HCT116 (cell line): ENCODE results near the gene CASP12. TPM values are rescaled to one million over a fixed set of nuclear protein-coding genes. Genes with fewer than 3 reads are reported as not detected.
A peak's percentile ranks its signal among the peaks of the same experiment; 100 is the strongest.

Experiments used
- ATAC-seq: fragments of 200-7000 bp; cut with Tn5 transposase; 2 replicates; pipeline ENCODE4 v1.9.1; 2020; ENCODE audit warnings: mild to moderate bottlenecking, moderate library complexity
- BruUV-seq: library from RNA; stranded (reverse); fragments of 400-500 nt; replicated peaks from 2 replicates; lab custom pipeline; 2021; lab: Mats Ljungman, UMichigan
- CTCF ChIA-PET: fragments of 300-600 bp; sonication (Branson Sonifier 250); formaldehyde crosslinking; loops from one replicate; lab custom pipeline; 2021; ENCODE audit warnings: antibody characterized with exemption; lab: Charles Lee
- POLR2A ChIA-PET: fragments of 300-600, 350-600 bp; sonication (Branson Sonifier 250); formaldehyde crosslinking; loops from one replicate; lab custom pipeline; 2021; ENCODE audit warnings: antibody characterized with exemption; lab: Charles Lee
- RAD21 ChIA-PET, 2 experiments: fragments of 300-600 bp; sonication (Branson Sonifier 250); formaldehyde crosslinking; loops; one replicate each; lab custom pipeline; 2023; ENCODE audit warnings: low total read pairs in 2 of 2; ENCODE audit not compliant: uncharacterized antibody in 2 of 2, unreplicated experiment in 2 of 2, low non-redundant PET in 1 of 2; lab: Charles Lee
- DNase-seq: peaks from one replicate; pipeline ENCODE4 v3.0.0-alpha.2; 2010; ENCODE audit warnings: low read depth, low spot score
- H2AFZ ChIP-seq: fragments of 200-600 bp; shearing (Covaris generic), sonication (generic); 2 replicates; pipeline ENCODE4 v1.6.1; 2017; ENCODE audit warnings: low read depth, mixed run types, mixed read lengths, antibody characterized with exemption, low read length; ENCODE audit not compliant: poor library complexity, severe bottlenecking
- H3K27ac ChIP-seq: 2 replicates; pipeline ENCODE4 v1.5.1; 2012; ENCODE audit warnings: low read depth, low read length
- H3K27me3 ChIP-seq: fragments of 200-600 bp; sonication (generic); 2 replicates; pipeline ENCODE4 v1.6.1; 2016; ENCODE audit warnings: mixed run types, low read length, mixed read lengths; ENCODE audit not compliant: insufficient read depth
- H3K36me3 ChIP-seq, 2 experiments: fragments of 200-500 bp in 1 of 2; fragments of 200-600 bp in 1 of 2; sonication (Bioruptor generic) in 1 of 2; sonication (generic) in 1 of 2; 2 replicates each; pipeline versions ENCODE4 v1.5.1 to v1.6.1; 2014 to 2016; ENCODE audit warnings: low read length in 2 of 2, inconsistent platforms in 1 of 2, mixed read lengths in 1 of 2, mixed run types in 1 of 2; ENCODE audit not compliant: insufficient read depth in 2 of 2, control insufficient read depth in 1 of 2
- H3K4me1 ChIP-seq, 2 experiments: fragments of 200-600 bp in 1 of 2; sonication (generic) in 1 of 2; 2 replicates each; pipeline versions ENCODE4 v1.5.1 to v1.6.1; 2012 to 2017; ENCODE audit warnings: low read length in 2 of 2, inconsistent platforms in 1 of 2, mild to moderate bottlenecking in 1 of 2, mixed read lengths in 1 of 2, mixed run types in 1 of 2, moderate library complexity in 1 of 2; ENCODE audit not compliant: insufficient read depth in 2 of 2, control insufficient read depth in 1 of 2
- H3K4me2 ChIP-seq: fragments of 200-600 bp; sonication (generic); 2 replicates; pipeline ENCODE4 v1.6.1; 2017; ENCODE audit warnings: mixed run types, low read length, mixed read lengths
- H3K4me3 ChIP-seq, 2 experiments: fragments of 200-600 bp in 1 of 2; sonication (generic) in 1 of 2; replicated peaks in 1 of 2; 2 replicates each; pipeline ENCODE4 v1.5.1; 2011 to 2016; ENCODE audit warnings: low read length in 2 of 2, control low read depth in 1 of 2, low read depth in 1 of 2, mild to moderate bottlenecking in 1 of 2, mixed read lengths in 1 of 2, mixed run types in 1 of 2
- H3K79me2 ChIP-seq: fragments of 200-600 bp; sonication (generic); 2 replicates; pipeline ENCODE4 v1.6.1; 2017; ENCODE audit warnings: mild to moderate bottlenecking, mixed run types, low read length, moderate library complexity, mixed read lengths; ENCODE audit not compliant: insufficient read depth
- H3K9ac ChIP-seq: fragments of 200-600 bp; sonication (generic); 2 replicates; pipeline ENCODE4 v1.6.1; 2016; ENCODE audit warnings: low read length, mixed read lengths
- H3K9me2 ChIP-seq: fragments of 200-600 bp; sonication (generic), shearing (Covaris generic); 2 replicates; pipeline ENCODE4 v1.6.1; 2017; ENCODE audit warnings: mixed run types, mild to moderate bottlenecking, moderate library complexity; ENCODE audit not compliant: insufficient read depth
- H3K9me3 ChIP-seq, 2 experiments: fragments of 200-500 bp in 1 of 2; fragments of 200-600 bp in 1 of 2; sonication (Bioruptor generic) in 1 of 2; sonication (generic) in 1 of 2; 2 replicates each; pipeline ENCODE4 v1.6.1; 2014 to 2017; ENCODE audit warnings: low read length in 2 of 2, mixed read lengths in 2 of 2, inconsistent platforms in 1 of 2, low read depth in 1 of 2, mild to moderate bottlenecking in 1 of 2, mixed run types in 1 of 2, moderate library complexity in 1 of 2; ENCODE audit not compliant: control insufficient read depth in 1 of 2, insufficient read depth in 1 of 2
- H4K20me1 ChIP-seq: fragments of 200-600 bp; sonication (generic), shearing (Covaris generic); 2 replicates; pipeline ENCODE4 v1.6.1; 2017; ENCODE audit warnings: mixed run types, mild to moderate bottlenecking, moderate library complexity; ENCODE audit not compliant: insufficient read depth
- CBX3 ChIP-seq: IDR thresholded peaks from 2 replicates; pipeline ENCODE4 v1.6.1; 2012; ENCODE audit warnings: low read depth
- EZH2phosphoT487 ChIP-seq: fragments of 200-600 bp; IDR thresholded peaks from 2 replicates; pipeline ENCODE4 v1.6.1; 2018; ENCODE audit warnings: antibody characterized with exemption, borderline replicate concordance
- FOSL1 ChIP-seq: IDR thresholded peaks from 2 replicates; pipeline ENCODE4 v1.6.1; 2012; ENCODE audit warnings: low read depth
- POLR2A ChIP-seq: IDR thresholded peaks from 2 replicates; pipeline ENCODE4 v1.7.0; 2011; ENCODE audit warnings: borderline replicate concordance; ENCODE audit not compliant: insufficient read depth, insufficient read length; ENCODE audit errors: extremely low read depth
- SRF ChIP-seq: IDR thresholded peaks from 2 replicates; pipeline ENCODE4 v1.6.1; 2012; ENCODE audit warnings: low read depth
- ZFX ChIP-seq: fragments of 450-650 bp; IDR thresholded peaks from 2 replicates; pipeline ENCODE4 v1.6.1; 2017
- intact Hi-C: fragments of 100-400 bp; cut with micrococcal nuclease; formaldehyde crosslinking; loops from 2 replicates; pipeline ENCODE4 v1.10.0; 2022
- total RNA-seq: library from RNA; stranded (reverse); gene quantifications from one replicate; pipeline ENCODE4 v1.2.1, GENCODE V29; 2021; ENCODE audit not compliant: unreplicated experiment
- TF ChIP-seq, protein P1 (sequence below): IDR thresholded peaks from 2 replicates; pipeline ENCODE4 v1.6.1; 2012
- TF ChIP-seq, protein P2 (sequence below), 3 experiments: fragments of 200-600 bp in 1 of 3; sonication (generic) in 1 of 3; IDR thresholded peaks in 2 of 3; conservative IDR thresholded peaks in 1 of 3; 2 replicates each; pipeline ENCODE4 v1.5.1; 2012 to 2017; ENCODE audit warnings: low read depth in 2 of 3, low read length in 2 of 3, antibody characterized with exemption in 1 of 3, borderline replicate concordance in 1 of 3, control low read depth in 1 of 3, mild to moderate bottlenecking in 1 of 3, mixed read lengths in 1 of 3, mixed run types in 1 of 3, moderate library complexity in 1 of 3; ENCODE audit not compliant: insufficient read depth in 1 of 3
- TF ChIP-seq, protein P3 (sequence below): IDR thresholded peaks from 2 replicates; pipeline ENCODE4 v1.6.1; 2011; ENCODE audit warnings: mild to moderate bottlenecking, low read length, moderate library complexity; ENCODE audit not compliant: insufficient replicate concordance; ENCODE audit errors: extremely low read depth

The CASP12 gene
- total RNA-seq, 1 experiment from 2014 or later: not detected

DNA sequence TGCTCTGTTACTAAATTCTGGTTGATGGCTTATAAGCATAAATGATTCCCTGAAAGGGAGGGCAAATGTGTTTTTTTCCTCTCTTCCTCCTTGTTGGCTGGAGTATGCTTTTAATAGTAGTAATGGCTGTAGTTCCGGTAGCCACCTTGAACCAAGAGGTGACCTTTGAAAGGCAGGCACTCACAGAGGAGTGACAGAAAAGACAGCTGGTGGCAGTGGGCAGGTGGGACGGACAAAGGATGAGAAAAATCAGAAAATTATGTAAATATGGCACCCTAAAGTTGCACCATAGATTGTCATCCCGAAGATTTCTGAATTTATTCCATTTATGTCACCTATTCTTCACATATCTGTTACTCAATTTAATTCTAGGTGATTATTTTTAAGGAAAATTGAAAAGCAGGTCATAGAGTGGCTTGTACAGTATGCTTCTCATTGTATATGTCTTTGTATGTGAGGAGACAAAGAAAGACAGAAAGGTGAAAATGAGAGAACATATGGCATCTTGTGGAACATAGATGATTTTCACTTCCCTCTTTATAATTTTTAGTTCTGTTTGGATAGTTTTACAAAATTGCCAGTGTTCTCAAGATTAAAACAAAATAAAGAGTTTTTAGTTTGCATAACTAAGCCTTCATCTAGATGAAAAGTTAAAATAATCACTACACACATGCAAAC is 17.0 kb downstream of the CASP12 start (continued):
- TF ChIP-seq ZFX: no peak
- TF ChIP-seq CBX3: no peak
- TF ChIP-seq SRF: no peak
- TF ChIP-seq, protein P1, sequence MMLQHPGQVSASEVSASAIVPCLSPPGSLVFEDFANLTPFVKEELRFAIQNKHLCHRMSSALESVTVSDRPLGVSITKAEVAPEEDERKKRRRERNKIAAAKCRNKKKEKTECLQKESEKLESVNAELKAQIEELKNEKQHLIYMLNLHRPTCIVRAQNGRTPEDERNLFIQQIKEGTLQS: no peak
- TF ChIP-seq EZH2phosphoT487: no peak
- TF ChIP-seq POLR2A: no peak

DNA sequence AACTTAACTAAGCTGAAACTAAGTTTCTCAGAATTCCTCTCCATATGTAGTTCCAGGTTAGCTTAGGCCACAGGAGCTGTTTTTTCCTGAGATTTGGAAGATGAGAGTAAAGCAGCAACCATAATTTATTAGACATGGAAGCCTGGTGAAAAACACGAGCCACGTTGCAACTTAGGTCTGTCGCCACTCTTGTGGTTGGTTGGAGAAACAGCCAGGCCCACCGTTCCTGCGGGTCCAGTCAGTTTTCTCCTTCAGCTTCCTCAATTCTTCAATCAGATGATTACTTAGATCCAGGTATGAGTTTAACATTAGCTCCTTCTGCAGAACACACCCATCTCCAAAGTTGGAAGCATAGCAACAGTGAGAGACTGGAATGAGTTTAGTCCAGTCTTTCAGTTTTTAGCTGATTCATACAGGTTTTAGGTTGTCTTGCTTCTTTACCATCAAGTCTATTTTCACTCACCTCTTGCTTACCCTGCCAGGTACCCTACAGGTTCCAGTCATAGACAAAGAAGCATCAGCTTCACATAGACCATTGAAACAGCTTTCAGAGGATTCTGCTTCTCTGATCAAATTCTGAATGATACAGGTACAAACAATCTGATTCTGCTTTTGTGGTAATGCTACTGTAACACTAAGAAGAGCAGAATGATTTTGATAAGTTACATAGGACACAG is 18.6 kb downstream of the CASP12 start:
- Histone ChIP-seq H3K9me2 (no peaks in the 10 kb centered on the region), H3K4me3 (no peak overlapping the region), H3K36me3 (no peaks in the 10 kb centered on the region), H3K79me2 (no peaks in the 10 kb centered on the region), H2AFZ (peak overlapping the region; percentile 11), H3K4me1 (no peaks in the 10 kb centered on the region), H3K9ac (no peak overlapping the region), H3K4me2 (no peak overlapping the region), H3K9me3 (no peaks in the 10 kb centered on the region)
- ChIA-PET RAD21 (no interaction called here), POLR2A (no interaction called here), CTCF (no interaction called here)
- no TSS peak for BruUV-seq
- intact Hi-C loops: no loop called here
- no peak for DNase-seq
- TF ChIP-seq, protein P2, sequence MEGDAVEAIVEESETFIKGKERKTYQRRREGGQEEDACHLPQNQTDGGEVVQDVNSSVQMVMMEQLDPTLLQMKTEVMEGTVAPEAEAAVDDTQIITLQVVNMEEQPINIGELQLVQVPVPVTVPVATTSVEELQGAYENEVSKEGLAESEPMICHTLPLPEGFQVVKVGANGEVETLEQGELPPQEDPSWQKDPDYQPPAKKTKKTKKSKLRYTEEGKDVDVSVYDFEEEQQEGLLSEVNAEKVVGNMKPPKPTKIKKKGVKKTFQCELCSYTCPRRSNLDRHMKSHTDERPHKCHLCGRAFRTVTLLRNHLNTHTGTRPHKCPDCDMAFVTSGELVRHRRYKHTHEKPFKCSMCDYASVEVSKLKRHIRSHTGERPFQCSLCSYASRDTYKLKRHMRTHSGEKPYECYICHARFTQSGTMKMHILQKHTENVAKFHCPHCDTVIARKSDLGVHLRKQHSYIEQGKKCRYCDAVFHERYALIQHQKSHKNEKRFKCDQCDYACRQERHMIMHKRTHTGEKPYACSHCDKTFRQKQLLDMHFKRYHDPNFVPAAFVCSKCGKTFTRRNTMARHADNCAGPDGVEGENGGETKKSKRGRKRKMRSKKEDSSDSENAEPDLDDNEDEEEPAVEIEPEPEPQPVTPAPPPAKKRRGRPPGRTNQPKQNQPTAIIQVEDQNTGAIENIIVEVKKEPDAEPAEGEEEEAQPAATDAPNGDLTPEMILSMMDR (IDR thresholded peaks at IDR 0.05 in 2 of 3, conservative IDR thresholded peaks at IDR 0.05 in 1 of 3; ENCODE audit: borderline replicate concordance in 1 of 3, insufficient read depth in 1 of 3, low read depth in 2 of 3, low read length in 2 of 3): peak in 1 of 3 experiments; percentile 33; a peak in 2 of 6 replicates
- TF ChIP-seq, protein P3, sequence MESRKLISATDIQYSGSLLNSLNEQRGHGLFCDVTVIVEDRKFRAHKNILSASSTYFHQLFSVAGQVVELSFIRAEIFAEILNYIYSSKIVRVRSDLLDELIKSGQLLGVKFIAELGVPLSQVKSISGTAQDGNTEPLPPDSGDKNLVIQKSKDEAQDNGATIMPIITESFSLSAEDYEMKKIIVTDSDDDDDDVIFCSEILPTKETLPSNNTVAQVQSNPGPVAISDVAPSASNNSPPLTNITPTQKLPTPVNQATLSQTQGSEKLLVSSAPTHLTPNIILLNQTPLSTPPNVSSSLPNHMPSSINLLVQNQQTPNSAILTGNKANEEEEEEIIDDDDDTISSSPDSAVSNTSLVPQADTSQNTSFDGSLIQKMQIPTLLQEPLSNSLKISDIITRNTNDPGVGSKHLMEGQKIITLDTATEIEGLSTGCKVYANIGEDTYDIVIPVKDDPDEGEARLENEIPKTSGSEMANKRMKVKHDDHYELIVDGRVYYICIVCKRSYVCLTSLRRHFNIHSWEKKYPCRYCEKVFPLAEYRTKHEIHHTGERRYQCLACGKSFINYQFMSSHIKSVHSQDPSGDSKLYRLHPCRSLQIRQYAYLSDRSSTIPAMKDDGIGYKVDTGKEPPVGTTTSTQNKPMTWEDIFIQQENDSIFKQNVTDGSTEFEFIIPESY: no peak
- TF ChIP-seq EZH2phosphoT487 (no peak), FOSL1 (no peak)
- TF ChIP-seq, all 23 proteins: peak for 1
- Histone ChIP-seq H4K20me1 (no peaks in the 10 kb centered on the region), H3K27me3 (no peaks in the 10 kb centered on the region), H3K27ac (no peak overlapping the region)
- ATAC-seq: no peak
